Fibroblast of lung (primary cell): ENCODE results near the gene EIF4E2.
"Not testable (repeated sequence)": the region's sequence is repeated elsewhere in the genome, so short reads cannot be mapped to it uniquely, and the experiment has no call there.

Source experiments
- EZH2 ChIP-seq: IDR thresholded peaks from 2 replicates; pipeline ENCODE4 v1.5.1; 2012; ENCODE audit warnings: low read length, control low read depth, mild to moderate bottlenecking; ENCODE audit errors: missing control alignments
- TF ChIP-seq, protein P1 (sequence below), 2 donors: IDR thresholded peaks in 1 of 2; conservative IDR thresholded peaks in 1 of 2; 1 replicate in 1 of 2; 2 replicates in 1 of 2; pipeline ENCODE4 v1.5.1; 2011 to 2012; ENCODE audit warnings: low read length in 2 of 2, control low read depth in 1 of 2, inconsistent platforms in 1 of 2, low read depth in 1 of 2, mild to moderate bottlenecking in 1 of 2

DNA sequence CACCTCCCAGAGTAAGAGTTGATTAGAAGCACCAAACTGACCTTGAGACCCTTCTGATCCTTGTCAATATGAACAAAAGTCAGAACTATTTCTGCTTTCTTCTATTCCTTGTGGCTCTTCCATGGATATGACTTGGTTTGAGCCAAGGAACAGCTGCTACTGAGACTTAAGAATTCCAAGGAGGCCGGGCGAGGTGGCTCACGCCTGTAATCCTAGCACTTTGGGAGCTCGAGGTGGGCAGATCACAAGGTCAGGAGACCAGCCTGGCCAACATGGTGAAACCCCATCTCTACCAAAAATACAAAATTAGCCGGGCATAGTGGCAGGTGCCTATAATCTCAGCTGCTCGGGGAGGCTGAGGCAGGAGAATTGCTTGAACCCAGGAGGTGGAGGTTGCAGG, 20.0 kb downstream of the EIF4E2 start:
- TF ChIP-seq, protein P1, sequence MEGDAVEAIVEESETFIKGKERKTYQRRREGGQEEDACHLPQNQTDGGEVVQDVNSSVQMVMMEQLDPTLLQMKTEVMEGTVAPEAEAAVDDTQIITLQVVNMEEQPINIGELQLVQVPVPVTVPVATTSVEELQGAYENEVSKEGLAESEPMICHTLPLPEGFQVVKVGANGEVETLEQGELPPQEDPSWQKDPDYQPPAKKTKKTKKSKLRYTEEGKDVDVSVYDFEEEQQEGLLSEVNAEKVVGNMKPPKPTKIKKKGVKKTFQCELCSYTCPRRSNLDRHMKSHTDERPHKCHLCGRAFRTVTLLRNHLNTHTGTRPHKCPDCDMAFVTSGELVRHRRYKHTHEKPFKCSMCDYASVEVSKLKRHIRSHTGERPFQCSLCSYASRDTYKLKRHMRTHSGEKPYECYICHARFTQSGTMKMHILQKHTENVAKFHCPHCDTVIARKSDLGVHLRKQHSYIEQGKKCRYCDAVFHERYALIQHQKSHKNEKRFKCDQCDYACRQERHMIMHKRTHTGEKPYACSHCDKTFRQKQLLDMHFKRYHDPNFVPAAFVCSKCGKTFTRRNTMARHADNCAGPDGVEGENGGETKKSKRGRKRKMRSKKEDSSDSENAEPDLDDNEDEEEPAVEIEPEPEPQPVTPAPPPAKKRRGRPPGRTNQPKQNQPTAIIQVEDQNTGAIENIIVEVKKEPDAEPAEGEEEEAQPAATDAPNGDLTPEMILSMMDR (conservative IDR thresholded peaks at IDR 0.05 in 1 of 2, IDR thresholded peaks at IDR 0.05 in 1 of 2; ENCODE audit: low read depth in 1 of 2, low read length in 2 of 2): not testable (repeated sequence)
- not testable (repeated sequence) for TF ChIP-seq EZH2
